Measurements from ENCODE around the gene TWF2.
A peak's percentile ranks its signal among the peaks of the same experiment; 100 is the strongest.

Gene TWF2

DNA sequence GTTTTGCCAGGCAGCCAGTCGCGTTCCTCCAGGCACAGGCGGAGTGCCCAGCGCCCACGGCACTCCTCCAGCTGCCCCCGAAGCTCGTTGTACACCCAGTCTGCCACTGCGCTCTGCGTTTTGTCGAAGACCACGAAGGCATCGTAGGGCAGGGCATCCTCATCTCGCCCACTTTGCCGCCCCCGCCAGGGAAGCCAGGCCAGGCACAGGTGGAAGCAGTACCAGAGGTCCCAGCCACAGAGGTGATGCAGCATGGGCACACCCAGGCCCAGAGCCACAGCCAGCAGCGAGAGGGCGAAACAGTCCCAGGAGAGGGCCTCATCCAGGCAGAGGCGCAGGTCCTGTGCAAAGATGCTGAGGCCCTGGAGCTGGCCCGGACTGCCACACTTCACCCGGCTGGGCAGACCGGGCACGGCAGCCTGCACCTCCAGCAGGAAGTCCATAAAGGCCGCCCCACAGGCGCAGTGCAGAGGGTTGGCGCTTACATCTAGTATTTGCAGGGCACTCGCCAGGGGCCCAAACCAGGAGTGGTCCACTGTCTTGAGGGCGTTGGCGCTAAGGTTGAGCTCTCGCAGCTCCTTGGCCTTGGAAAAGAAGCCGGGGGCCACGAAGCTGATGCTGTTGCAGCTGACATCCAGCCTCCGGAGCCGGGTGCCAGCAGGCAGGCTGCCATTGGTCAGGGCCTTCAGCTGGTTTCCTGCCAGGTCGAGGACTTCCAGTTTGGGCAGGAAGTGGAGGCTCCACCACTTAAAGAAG lies 17.2 kb downstream of the TWF2 start:
- no peak for DNase-seq

DNA sequence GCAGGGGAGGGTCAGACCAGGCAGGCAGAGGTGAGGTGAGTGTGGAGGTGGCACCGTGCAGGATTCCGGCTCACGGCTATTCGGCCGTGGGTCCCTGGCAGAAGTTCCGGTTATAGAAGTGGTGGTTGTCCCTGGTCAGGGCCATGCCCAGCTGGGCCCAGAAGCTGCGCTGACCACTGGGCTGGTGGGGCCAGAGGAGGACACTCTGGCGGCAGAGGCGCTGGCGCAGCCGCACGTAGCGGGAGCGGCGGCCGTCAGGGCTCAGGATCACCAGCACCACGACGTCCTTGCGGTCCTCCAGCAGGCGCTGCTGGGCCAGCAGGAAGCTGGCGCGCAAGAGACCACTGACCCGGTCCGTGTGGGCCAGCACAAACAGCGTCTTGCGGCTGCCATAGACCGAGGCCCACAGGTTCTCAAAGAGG lies 17.8 kb downstream of the TWF2 start:
- DNase-seq, result no peak

DNA sequence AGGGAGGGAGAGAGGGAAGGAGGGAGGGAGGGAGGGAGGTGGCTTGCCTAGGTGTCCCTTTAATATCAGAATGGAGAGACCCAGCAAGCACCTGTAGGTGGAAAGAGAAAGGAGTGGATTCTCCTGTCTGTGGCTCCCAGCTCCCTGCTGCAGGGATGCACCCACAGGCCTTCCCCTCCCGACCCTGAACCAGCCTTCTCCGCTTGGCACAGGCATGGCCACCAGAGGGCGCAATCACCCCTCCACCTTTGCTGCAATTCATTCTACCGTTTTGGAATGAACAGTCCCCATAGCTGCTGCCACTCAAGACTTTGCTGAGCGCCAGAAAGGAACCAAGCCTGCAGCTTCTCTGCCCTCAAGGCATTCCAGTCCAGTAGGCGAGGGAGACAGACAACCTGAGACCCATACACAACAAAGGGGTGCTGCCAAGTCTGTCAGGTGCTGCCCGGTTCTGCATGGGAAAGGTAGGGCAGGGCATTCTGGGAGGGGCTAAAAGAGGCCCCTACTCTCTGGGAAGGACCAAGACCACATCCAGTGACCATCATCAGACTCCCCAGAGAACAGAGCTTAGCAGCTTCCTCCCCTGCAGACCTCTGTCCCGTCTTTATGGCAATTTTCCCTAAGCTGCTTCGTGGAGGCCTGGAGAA lies 18.5 kb downstream of the TWF2 start:
- peak; percentile 94 for DNase-seq

DNA sequence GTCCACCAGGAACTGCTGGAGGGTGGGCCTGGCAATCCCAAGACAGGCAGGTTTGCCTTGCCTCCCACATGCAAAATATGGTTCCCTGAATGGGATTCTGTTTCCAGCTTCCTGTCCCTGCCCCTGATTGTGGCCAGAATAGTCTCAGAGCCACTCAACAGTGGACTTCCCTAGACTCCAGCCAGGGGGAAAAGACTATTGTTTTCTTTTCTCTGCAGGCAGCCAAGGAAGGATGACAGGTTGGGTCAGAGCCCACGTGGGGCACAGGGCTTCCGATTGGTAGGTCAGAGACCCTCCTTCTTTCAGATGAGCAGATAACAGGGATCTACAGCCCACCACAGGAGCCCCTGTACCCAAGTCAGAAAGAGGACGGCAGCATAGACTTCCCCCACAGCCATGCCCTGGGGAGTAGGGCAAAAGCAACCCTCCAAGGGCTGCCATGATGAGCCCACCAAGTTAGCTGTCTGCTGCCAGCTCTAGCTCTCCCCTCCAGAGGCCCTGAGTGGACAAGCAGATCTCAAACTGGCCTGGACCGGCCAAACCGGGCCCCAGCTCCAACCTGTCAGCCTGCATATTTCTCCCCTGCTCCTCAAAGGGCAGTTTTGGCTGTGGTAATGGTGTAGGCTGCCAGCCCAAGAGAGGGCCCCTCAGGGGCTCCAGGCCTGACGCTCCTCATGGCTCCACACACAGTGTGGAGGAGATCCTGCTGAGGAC lies 19.9 kb downstream of the TWF2 start:
- DNase-seq, result no peak

DNA sequence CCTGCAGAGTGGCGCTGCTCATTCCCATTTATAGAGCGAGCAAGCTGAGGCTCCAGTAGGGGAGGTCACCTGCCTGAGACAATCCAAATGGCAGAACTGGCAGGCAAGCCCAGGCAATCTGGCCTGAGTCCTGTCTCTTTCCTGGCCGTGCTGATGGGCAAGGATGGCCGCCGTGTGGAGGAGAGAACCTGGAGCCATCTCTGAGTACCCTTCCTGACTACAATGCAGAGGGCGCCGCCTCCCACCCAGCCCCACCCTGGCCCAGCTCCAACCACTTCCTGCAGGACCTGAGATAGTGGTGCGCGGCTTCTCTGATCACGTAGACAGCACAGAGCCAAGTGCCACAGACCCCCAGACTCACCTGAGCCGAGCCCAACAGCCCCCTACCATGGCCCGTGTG lies 20.5 kb downstream of the TWF2 start:
- peak; percentile 79 for DNase-seq

DNA sequence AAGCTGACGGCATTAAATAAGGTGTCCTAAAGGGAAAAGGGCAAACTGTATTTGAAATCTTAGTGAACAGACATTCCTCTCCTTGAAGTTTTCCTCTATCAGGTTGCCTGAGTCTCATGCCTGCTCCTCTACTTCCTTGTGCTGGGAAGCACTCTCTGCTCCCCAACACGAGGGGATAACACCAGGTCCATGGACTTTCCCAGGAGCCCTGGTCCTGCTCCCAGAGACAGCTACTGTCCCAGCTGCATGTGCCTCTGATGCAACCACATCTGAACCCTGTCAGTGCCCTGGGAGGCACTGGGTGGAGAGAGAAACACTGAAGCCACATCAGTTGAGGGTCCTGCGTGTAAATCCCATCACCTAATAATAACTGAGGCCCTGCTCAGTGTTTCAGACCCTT lies 20.9 kb downstream of the TWF2 start:
- no peak for DNase-seq

DNA sequence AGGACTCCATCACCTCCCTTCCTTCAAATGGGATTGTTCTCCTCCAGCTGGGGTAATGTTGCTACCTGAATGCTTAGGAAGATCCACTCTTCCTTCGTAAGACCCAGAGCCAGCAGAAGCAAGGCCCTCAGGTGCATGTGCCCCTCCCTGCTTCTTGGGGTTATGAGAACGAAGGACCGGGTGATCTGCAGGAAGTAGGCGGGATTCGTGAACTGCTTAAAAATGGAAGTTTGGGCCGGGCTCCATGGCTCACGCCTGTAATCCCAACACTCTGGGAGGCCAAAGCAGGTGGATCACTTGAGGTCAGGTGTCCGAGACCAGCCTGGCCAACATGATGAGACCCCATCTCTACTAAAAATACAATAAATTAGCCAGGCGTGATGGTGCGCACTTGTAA lies 21.6 kb downstream of the TWF2 start:
- DNase-seq, result no peak

DNA sequence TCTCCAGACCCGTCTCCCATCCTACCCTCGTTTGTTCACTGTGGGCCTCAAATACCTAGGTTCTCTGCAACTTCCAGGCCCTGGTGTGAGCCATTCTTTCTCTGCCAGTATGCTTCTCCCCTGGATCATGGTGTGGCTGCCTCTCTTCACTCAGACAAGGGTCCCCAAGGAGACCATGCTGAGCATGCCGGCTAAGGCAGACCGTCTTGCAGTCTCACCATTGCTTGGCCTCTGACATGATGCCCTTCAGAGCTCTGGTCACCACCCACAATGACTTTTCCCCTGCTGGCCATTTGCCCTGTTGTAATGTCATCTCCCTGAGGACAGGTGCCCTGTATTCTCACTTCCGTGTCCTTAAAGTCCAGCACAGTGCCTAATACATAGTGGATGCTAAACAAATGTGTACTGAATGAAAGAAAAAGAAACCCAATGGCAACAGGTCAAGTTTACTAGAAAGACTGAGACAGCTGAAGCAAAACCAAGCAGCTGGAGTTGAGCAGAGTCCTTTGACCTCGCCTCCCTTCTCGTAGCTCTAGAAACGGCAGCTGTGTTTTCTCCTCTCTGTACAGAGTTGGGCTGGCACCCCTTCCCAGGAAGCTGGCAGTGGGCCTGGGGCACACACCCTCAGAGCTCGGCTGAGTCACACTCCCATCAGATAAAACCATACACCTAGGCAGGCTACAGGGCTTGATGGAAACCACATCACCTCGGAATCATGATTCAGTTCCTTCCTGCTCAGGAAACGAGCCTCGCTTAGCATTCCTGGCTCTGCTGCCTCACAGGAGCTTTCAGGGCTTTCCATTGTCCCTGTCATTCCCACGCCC lies 22.2 kb downstream of the TWF2 start:
- DNase-seq, result peak; percentile 58

DNA sequence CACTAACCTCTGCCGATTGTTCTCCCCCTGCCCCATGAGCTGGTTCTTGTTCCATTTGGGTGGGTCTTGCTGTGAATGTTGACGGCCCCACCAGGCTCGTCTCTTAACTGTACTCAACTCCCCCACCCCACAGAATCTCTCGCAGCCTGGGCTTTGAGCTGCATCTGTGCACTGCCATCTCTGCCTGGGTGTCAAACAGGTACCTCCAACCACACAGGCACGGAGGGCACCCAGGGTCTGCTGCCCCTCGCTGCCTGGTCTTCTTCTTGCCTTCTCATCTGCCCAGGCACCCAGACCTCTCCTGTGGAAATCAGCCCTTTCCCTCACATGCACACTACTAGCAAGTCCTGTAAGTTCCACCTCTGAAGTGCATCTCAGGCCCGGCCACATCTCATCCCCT lies 23.6 kb downstream of the TWF2 start:
- DNase-seq, result no peak

DNA sequence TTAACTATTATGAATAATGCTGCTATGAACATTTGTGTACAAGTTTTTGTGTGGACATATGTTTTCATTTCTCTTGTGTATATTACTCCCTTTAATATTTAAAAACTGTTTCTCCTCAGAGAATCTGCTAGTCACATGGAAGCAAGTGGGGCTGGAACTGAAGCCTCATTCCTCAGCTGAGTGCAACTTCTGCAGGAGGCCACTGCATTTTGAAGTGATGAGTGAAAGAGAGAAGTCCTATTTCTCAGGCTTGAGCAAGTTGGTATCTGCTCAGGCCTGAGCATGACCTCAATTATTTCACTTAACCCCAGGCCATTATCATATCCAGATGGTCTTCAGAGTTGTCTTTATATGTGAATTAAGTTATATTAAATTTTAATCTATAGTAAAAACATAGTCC lies 25.1 kb downstream of the TWF2 start:
- DNase-seq, result no peak

DNA sequence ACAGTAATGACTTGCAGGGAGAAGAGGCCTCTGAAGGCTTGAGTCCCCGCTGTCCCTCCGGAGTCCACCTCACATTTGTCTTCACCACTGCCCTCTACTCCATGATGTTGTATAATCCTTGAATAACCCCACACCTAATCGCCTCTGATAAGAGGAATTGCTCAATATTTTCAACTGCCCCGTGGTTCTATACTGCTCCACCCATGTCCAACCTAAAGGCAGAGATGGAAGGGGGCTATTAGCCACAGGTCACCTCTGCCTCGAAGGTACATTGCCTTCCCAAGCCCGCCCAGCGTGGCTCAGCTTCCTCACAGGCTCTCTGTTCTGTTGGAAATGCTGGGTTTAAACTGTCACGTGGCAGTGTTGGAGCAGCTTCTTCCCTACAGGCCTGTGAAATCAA lies 26.0 kb downstream of the TWF2 start:
- no peak for DNase-seq

DNA sequence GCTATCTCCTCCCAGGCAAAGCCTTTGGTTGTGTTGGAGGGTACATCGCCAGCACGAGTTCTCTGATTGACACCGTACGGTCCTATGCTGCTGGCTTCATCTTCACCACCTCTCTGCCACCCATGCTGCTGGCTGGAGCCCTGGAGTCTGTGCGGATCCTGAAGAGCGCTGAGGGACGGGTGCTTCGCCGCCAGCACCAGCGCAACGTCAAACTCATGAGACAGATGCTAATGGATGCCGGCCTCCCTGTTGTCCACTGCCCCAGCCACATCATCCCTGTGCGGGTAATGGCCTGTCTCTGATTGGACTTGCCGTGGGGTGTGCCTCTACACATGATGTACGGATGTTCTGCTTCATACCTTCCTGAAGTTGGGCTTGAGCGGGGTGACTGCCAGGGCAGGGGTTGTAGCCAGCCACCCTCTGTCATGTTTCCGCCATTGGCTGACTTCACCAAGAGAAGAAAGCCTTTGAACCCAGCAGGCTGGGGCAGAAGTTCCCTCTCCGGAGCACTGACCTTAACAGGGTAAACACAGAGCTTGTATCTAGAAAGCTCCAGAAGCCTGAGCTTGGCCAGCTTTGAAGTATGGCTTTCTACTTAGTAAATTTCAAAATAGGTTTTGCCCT lies 27.6 kb downstream of the TWF2 start:
- DNase-seq, result no peak

DNA sequence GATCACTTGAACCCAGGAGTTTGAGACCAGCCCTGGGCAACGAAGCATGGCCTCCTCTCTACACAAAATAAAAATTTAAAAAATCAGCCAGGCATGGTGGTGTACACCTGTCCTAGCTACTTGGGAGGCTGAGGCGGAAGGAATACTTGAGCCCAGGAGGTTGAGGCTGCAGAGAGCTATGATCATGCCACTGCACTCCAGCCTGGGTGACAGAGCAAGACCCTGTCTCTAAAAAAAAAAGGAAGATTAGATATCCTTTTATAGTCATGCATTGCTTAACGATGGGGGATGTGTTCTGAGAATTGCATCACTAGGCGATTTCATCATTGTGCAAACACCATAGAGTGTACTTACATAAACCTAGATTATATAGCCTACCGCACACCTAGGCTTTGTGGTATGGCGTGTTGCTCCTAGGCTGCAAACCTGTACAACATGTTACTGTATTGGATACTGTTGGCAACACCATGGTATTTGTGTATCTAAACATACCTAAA lies 28.4 kb downstream of the TWF2 start:
- DNase-seq, result peak; percentile 76

DNA sequence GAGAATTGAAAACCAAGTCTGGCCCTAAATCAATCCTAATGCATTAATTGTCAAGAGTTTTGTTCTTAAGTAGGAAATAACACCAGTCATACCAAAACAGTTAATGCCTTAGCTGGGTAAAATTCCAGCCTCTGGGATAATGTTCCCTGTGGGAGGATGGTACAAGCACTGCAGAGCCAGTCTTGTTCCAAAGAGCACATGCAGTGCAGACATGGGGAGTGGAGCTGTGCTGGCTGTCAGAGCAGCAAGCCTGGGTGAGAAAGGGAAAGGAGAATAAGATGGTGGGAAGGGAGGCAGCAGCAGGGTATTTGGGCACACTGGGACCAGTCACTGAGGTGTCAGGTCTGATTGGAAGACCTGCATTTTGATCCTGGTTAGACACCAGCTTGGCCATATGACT lies 28.9 kb downstream of the TWF2 start:
- DNase-seq, result no peak

DNA sequence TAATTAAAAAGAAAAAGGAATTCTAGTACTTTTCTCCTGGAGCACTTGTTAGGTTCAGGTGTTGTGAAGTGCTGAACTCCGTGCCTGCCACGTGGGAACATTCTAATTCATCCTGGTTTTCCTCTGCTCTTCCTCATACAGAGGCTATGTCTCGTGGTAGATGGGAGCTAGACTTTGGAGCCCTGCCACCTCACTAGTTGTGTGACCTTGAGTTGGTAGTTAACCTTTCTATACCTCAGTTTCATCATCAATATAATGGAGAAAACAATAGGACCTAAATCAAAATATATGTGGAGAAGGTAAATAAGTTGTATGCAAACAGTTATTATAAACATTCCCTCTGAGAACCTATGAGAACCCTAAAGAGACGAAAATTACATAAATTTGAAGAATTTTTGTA lies 30.4 kb downstream of the TWF2 start:
- no peak for DNase-seq

DNA sequence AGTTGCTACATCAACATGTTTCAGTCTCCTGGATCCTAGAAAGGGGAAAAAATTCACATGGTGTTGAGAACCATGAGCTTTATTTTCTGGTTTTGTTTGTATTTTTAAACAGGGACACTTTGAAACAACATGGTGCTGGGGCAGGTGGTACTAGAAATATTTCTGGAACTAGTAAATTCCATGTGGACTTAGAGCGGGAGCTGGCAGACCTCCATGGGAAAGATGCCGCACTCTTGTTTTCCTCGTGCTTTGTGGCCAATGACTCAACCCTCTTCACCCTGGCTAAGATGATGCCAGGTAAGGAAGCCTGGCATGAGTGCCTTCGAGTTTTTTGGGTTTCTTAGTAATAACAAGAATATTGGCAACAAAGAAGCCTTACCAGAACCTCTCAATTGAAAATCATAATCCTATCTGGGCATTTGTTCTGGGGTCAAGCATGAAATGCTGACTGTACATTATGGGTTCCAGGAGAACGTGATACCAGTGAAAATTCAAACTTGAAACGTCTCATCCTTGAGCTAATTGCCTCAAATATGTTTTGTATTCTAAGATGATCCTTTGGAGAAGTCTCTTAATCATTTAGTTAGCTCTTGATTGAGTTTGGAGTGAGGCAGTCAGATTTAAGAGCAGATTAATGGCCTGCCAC lies 33.1 kb downstream of the TWF2 start:
- no peak for DNase-seq

DNA sequence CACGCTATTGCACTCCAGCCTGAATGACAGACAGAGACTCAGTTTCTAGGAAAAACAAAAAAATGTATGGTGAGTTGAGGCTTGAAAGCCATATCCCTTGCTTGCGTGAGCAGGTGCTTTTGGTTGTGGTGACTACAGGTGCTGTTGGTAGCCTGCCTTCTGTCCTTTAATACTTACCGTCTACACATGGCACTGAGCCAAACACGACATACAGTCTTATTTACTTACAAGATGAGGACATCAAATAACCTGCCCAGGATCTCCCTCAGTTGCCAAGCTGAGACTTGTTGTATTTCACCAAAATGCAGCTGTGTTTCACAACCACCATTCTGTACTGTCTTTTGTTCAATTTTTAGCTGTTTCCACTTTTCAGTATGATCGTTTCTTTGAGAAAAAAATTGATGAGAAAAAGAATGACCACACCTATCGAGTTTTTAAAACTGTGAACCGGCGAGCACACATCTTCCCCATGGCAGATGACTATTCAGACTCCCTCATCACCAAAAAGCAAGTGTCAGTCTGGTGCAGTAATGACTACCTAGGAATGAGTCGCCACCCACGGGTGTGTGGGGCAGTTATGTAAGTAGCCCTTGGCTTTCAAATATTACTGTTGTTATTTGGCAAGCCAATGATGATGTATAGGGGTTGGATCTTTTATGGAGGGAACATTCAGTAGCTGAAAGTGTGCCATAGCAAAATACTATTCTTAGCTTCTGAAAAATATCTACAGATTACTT lies 34.5 kb downstream of the TWF2 start:
- DNase-seq, result no peak

DNA sequence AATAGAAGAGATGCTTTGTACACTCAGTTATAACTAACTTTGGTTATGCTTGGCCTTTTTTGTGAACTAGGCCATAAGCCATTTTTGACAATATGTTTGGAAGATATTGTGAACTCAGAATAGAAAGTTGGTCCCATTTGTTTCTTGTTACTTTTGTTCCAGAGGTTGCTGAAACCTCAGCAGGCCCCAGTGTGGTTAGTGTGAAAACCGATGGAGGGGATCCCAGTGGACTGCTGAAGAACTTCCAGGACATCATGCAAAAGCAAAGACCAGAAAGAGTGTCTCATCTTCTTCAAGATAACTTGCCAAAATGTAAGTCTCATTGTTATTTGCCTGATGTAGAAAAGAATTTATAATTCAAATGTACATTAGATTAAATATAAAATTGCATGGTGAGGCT lies 35.3 kb downstream of the TWF2 start:
- DNase-seq, result no peak

DNA sequence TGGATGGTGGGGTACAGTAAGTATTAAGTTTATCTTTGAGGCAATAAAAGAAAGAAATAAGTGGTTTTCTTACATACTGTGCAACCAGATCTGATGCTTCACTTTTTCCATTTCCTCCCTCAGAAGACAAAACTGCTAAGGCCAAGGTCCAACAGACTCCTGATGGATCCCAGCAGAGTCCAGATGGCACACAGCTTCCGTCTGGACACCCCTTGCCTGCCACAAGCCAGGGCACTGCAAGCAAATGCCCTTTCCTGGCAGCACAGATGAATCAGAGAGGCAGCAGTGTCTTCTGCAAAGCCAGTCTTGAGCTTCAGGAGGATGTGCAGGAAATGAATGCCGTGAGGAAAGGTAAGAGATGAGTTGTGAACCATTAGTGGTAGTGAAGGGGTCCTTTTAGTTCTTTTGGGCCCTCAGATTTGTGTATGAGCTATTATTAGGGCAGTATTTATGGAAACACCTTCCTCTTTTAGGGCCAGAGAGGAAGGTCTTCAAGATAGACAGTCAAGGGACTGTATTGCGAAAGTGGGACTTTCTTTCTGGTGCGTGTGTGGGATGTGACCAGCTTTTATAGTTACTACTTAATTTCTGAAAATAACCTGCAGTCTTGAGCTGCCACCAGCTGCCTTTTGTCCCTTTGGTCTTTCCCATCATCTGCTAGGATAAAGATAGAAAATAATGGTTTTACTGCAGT lies 36.4 kb downstream of the TWF2 start:
- peak; percentile 68 for DNase-seq

DNA sequence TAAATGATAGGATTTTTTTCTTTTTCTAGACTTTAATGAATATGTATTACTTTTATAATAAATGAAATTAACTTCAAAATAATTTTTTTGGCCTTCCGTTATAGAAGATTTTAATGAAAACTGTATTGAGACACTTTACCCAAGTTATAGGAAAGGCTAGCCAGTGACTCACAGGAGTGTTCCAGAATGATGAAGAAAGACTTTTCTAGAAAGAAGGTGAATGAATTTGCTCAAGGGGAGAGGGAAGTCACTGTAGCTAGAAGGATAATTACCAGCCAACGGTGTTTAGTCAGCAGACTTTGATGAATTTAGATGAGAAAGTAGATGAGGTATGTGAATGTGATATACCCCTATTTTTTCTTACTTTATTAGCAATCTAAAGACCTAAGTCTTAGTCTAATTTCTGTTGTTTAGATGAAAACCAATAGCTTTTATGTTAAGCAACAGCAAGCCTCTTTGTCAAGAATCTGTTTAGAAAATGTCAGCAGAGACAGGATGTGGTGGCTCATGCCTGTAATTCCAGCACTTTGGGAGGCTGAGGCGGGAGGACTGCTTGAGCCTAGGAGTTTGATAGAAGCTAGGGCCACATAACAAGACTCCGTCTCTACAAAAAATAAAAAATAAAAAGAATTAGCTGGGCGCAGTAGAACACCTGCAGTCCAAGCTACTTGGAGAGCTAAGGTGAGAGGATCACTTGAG lies 37.8 kb downstream of the TWF2 start:
- DNase-seq, result no peak

All from hematopoietic multipotent progenitor cell treated with erythropoietin and hydrocortisone succinate and interleukin-3 and kit ligand, for 6 days (in vitro differentiated cells).